NCI-H748 treated with DMSO at 0.1 percent for 48 hours (cell line): ENCODE results near the gene CNTN4.

ENCODE experiments used
- DNase-seq: peaks from one replicate; lab custom pipeline; 2025; lab: John Stamatoyannopoulos, UW

Gene CNTN4

GRCh38 chr3:2153053-2153452 is 54.4 kb downstream of the CNTN4 start:
- DNase-seq: no peak

DNA sequence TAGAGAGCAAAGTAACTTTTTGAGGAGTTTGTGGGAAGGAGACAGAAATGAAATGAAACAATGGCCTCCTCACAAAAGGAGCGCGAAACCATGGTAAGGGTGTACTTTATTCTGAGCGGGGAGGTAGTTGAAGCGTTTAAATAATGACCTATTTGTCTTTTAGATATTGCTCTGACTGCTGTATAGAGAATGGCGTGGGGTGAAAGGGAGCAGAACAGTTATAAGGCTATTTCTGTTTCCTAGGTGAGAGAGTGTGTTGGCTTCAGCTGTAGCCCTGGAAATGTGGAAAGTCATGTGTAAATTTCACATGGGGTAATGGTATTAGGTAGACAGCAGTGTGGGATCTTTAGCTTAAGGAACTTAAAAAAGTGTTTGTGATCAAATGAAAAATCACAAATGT is 54.9 kb downstream of the CNTN4 start:
- no peak for DNase-seq

- no peak for DNase-seq
These were observed 56.0 kb downstream of the CNTN4 start for GRCh38 chr3:2154621-2155020.

- no peak for DNase-seq
These were observed 57.7 kb downstream of the CNTN4 start for GRCh38 chr3:2156244-2156847.

- no peak for DNase-seq
These were observed 60.2 kb downstream of the CNTN4 start for GRCh38 chr3:2158828-2159227.

DNA sequence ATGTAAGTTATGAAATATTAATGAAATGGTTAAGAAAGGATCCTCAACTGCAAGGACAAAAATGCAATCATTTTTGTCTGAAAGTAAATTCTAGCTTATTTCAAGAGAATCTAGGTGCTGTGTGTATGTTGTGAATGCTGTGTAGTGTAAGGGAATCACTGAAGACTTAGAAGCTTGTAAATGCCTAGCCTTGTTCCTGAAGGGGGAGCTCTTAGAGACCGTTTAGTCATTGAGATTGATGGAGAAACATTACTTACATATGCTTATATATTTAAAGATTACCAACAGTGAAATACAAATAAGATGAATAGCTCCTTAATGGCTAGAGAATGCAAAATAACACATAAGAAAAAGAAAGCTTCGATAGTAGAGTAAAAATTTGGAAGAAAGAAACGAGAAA is 67.9 kb downstream of the CNTN4 start:
- DNase-seq: peak; percentile 32

DNA sequence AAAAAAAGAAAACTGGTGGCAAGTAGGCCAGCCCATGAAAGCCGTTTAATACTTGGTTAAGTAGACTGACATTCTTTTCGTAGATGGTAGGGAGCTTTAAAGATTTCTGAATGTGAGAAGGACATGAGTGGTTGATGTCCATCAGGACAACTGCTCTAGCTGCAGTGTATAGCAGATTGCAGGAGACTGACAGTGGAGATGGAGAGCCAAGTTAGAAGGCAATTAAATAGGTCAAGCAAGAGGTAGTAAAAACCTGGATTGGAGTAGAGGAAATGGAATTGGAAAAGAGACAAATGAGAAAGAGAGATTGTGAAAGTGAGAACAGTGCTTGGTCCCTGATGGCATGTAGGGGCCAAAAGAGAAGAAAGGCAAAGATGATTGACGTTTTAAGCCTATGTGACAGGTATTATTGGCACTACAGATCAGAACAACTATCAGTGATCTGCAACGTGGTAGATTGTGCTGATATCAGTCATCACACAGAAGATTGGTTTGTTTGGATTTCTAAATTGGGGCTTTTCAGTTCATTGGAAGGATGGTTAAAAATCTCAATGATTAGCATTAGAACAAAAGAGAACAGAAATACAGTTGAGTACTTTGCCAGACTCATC is 74.0 kb downstream of the CNTN4 start:
- DNase-seq: peak; percentile 93

DNA sequence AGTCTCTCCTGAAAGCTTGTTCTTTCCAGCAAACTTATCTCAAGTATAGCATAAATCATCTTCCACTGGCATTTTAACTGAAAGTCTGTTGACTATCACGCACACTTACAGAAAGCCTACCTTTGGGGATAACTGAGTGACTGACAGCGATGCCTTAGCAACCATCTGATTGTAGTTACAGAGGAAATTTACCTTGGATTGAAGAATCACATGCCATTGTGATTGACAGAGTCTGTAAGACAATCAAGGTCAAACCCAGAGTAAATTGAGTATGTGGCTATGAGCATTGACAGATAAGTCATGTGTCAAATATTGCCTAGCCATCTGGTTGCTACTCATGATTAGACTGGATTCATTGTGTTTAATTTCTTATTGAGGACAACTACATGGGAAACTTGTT is 82.0 kb downstream of the CNTN4 start:
- no peak for DNase-seq

- DNase-seq: no peak
These were observed 100.2 kb downstream of the CNTN4 start for GRCh38 chr3:2198776-2199279.

DNA sequence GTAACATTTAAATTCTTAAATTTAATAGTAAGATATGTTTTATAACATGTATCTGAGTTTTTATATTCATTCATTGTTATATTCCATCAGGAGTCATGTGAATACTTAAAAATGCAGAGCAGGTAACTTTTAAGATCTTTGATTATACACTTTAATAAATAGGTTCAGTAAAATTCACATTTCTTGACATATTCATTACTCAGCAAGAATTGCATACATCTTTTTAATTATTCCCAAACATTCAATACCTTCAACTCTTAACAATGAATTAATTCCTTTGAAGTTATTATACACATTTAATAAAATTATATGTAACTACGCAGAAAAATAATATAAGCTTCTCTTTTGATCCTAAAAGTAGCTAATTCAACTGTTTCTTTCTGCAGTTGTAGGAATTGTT is 105.4 kb downstream of the CNTN4 start:
- DNase-seq: no peak

- no peak for DNase-seq
These were observed 107.0 kb downstream of the CNTN4 start for GRCh38 chr3:2205692-2206091.

DNA sequence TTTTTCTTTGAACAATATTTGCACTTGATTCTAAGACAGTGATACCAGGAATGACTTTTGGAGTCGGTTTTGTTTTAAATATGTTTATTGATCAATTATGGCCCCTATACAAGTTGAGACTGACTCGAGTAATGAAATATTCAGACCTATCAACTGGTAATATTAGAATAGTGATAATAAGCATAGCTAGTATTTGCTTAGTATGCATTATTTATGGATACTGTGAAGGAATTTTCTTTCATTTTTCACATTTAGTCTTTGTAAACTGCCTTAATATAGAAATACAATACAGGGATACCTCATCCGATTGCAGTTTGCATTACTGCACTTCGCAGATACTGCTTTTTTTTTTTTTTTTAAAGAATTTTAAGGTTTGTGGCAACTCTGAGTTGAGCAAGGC is 107.9 kb downstream of the CNTN4 start:
- DNase-seq: no peak

DNA sequence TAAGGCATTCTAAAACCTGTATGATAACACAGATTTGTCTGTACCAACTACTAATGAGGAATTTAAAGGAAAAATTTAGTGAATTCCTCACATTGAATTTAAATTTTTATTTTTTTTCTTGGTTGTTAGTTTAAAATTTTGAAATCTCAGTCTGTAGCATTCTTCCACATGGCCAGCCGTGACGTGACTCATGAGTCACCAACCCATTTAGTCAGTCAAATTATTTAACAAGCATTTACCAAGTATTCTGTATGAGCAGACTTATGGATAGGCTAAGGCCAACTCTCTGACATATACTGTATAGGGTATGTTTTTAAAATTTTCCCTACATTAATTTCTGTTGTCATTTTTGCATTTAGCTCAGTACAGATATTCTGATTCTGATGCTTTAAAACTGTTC is 112.9 kb downstream of the CNTN4 start:
- DNase-seq: no peak

DNA sequence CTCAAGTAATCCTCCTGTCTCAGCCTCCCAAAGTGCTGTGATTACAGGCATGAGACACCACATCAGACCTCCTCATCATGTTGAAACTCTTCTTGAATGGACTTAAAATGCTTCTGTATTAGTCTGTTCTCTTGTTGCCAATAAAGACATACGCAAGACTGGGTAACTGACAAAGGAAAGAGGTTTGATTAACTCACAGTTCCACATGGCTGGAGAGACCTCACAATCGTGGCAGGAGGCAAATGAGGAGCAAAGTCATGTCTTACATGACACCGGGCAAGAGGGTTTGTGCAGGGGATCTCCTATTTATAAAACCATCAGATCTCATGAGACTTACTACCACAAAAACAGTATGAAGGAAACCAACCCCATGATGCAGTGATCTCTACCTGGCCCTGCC is 113.5 kb downstream of the CNTN4 start:
- no peak for DNase-seq

- DNase-seq: no peak
These were observed 119.7 kb downstream of the CNTN4 start for GRCh38 chr3:2218375-2218774.

DNA sequence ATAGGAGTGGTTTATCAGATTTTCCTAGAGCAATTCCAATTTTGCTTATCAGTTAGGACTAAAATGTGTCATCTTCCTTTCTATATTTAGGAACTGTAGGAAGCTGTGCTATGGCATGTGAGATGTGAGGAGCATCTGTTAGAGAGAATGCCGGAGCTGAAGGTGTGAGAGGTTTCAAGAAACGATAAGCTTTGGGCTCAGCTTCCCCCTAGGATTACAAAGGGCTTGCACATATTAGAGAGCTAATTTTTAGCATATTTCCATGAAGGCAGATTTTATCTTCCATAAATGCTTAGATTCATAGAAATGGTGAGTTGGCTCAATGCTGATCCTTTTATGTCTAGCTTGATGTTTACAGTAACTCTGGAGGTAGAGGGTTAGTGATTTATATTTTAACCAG is 120.2 kb downstream of the CNTN4 start:
- no peak for DNase-seq

GRCh38 chr3:2236203-2236602 is 137.5 kb downstream of the CNTN4 start:
- no peak for DNase-seq

DNA sequence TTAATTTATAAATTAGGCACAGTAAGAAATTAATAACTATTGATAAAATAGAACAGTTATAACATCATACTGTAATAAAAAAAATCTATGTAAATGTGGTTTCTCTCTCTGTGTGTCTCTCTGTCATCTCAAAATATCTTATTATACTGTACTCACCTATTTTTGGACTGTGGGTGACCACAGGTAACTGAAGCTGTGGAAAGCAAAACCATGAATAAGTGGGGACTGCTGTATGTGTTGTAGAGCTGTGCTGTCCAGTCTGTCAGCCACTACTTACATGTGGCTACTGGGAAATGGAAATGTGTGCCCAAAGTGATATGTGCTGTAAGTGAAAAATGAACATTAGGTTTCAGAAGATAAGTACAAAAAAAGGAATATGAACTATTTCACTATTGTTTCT is 145.5 kb downstream of the CNTN4 start:
- no peak for DNase-seq

GRCh38 chr3:2246873-2247648 is 148.4 kb downstream of the CNTN4 start:
- peak; percentile 30 for DNase-seq

- peak; percentile 16 for DNase-seq
These were observed 149.2 kb downstream of the CNTN4 start for GRCh38 chr3:2247831-2248230.

DNA sequence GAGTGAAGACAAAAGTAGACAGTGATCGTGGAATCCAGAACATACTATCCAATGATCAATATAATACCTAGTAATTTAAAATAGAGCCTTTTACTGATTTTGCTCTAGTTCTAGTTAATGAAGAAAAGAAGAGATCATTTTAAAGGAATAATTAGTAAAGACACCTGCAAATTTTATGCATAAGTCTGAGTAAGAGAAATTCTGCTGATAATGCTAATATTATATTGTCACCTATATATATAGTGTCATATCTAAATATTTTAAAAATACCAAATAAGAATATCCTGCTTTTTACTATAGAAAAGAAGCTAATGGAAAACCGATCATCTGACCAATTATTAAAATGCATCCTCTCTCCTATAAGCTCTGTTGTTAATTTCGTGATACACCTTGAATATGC is 152.1 kb downstream of the CNTN4 start:
- DNase-seq: no peak

DNA sequence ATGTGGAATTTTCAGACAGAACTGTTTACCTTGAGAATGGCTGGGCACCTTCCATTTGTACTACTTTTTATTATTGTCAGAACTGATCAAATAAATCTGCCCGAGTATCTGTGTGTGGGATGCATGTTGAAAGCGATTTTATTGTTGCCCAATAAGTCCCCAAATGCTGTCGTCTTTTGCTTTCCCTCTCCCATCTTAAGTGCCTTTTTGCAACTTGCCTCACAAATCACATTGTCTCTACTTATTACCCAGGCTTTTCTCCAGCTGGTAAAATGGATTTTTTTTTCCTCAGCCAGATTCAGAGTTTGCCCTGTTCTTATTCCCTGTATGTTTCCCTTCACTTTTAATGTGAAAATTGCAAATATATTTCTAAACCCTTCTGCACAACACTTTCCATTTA is 163.1 kb downstream of the CNTN4 start:
- DNase-seq: no peak

- no peak for DNase-seq
These were observed 163.5 kb downstream of the CNTN4 start for GRCh38 chr3:2262204-2262603.
